ENCODE data around the gene ASXL1. TPM values are rescaled to one million over a fixed set of nuclear protein-coding genes. Genes with fewer than 3 reads are reported as not detected.

The ASXL1 gene
- total RNA-seq, 2 donors from 2014 or later: 88.9 to 98.6 TPM

GRCh38 chr20:32365564-32365963 is 7.4 kb downstream of the ASXL1 start:
- TF ChIP-seq, protein P1, sequence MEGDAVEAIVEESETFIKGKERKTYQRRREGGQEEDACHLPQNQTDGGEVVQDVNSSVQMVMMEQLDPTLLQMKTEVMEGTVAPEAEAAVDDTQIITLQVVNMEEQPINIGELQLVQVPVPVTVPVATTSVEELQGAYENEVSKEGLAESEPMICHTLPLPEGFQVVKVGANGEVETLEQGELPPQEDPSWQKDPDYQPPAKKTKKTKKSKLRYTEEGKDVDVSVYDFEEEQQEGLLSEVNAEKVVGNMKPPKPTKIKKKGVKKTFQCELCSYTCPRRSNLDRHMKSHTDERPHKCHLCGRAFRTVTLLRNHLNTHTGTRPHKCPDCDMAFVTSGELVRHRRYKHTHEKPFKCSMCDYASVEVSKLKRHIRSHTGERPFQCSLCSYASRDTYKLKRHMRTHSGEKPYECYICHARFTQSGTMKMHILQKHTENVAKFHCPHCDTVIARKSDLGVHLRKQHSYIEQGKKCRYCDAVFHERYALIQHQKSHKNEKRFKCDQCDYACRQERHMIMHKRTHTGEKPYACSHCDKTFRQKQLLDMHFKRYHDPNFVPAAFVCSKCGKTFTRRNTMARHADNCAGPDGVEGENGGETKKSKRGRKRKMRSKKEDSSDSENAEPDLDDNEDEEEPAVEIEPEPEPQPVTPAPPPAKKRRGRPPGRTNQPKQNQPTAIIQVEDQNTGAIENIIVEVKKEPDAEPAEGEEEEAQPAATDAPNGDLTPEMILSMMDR (conservative IDR thresholded peaks at IDR 0.05): no peak
- no peak for DNase-seq
- Mint-ChIP-seq H3K27me3 (ENCODE audit: insufficient read depth) (peaks cover 34% of the 10 kb centered on the region), H3K4me1 (peaks cover 4% of the 10 kb centered on the region), H3K4me3 (no peak overlapping the region), H3K9me3 (no peaks in the 10 kb centered on the region), H3K36me3 (ENCODE audit: low read depth) (peaks cover 31% of the 10 kb centered on the region), H3K27ac (no peak overlapping the region)
- Histone ChIP-seq H3K27me3 (ENCODE audit: control insufficient read depth, insufficient read depth, low read length, poor library complexity, severe bottlenecking) (no peaks in the 10 kb centered on the region), H3K27ac (ENCODE audit: low read depth, low read length) (no peak overlapping the region), H3K9me3 (ENCODE audit: control insufficient read depth, low read length) (no peaks in the 10 kb centered on the region), H3K36me3 (ENCODE audit: control insufficient read depth, insufficient read depth, low read length) (peaks cover 37% of the 10 kb centered on the region), H3K4me1 (ENCODE audit: control insufficient read depth, insufficient read depth, low read length) (no peaks in the 10 kb centered on the region), H3K4me3 (ENCODE audit: low read length) (no peak overlapping the region), H3K9ac (ENCODE audit: extremely low read depth, low read length, poor library complexity, severe bottlenecking) (no peak overlapping the region)
- 92 to 98% methylated on average over 2 to 4 of the region's 5 CpGs for WGBS, 2 experiments (ENCODE audit: insufficient coverage in 1 of 2, insufficient read length in 1 of 2)

DNA sequence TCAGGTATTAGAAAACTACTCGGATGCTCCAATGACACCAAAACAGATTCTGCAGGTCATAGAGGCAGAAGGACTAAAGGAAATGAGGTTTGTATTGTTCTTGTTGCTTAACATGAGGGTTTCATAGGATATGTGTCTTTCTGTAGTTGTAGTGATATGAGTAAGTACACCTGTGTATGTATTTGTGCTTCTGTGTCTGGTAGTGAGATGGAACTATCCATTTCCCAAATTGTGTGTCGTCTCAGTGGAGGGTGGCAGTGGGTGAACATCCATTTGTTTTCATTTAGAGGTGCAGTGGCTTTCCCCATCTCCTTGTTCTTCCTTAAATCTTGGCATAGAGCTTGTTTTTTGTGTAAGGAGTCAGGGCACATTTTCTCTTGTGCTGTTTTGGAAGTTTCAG is 8.2 kb downstream of the ASXL1 start:
- Histone ChIP-seq H3K9ac (ENCODE audit: extremely low read depth, low read length, poor library complexity, severe bottlenecking) (no peak overlapping the region), H3K9me3 (ENCODE audit: control insufficient read depth, low read length) (no peaks in the 10 kb centered on the region), H3K27me3 (ENCODE audit: control insufficient read depth, insufficient read depth, low read length, poor library complexity, severe bottlenecking) (no peaks in the 10 kb centered on the region), H3K4me1 (ENCODE audit: control insufficient read depth, insufficient read depth, low read length) (no peaks in the 10 kb centered on the region), H3K4me3 (ENCODE audit: low read length) (no peak overlapping the region), H3K27ac (ENCODE audit: low read depth, low read length) (no peak overlapping the region), H3K36me3 (ENCODE audit: control insufficient read depth, insufficient read depth, low read length) (peaks cover 43% of the 10 kb centered on the region)
- Mint-ChIP-seq H3K9me3 (no peaks in the 10 kb centered on the region), H3K4me1 (peaks cover 3% of the 10 kb centered on the region), H3K36me3 (ENCODE audit: low read depth) (peaks cover 30% of the 10 kb centered on the region), H3K27me3 (ENCODE audit: insufficient read depth) (peaks cover 26% of the 10 kb centered on the region), H3K4me3 (no peak overlapping the region), H3K27ac (no peak overlapping the region)
- no peak for DNase-seq
- TF ChIP-seq, protein P1 (conservative IDR thresholded peaks at IDR 0.05): no peak
- 100% methylated on average over 1 to 2 of the region's 2 CpGs for WGBS, 2 experiments (ENCODE audit: insufficient coverage in 1 of 2, insufficient read length in 1 of 2)

GRCh38 chr20:32368323-32368722 is 10.2 kb downstream of the ASXL1 start:
- no peak overlapping the region for H3K27ac ChIP-seq (ENCODE audit: low read depth, low read length)
- Mint-ChIP-seq H3K4me1 (peaks cover 3% of the 10 kb centered on the region), H3K9me3 (no peaks in the 10 kb centered on the region), H3K4me3 (no peak overlapping the region), H3K27ac (no peak overlapping the region), H3K36me3 (ENCODE audit: low read depth) (peaks cover 34% of the 10 kb centered on the region), H3K27me3 (ENCODE audit: insufficient read depth) (peaks cover 6% of the 10 kb centered on the region)
- no peaks in the 10 kb centered on the region for H3K4me1 ChIP-seq (ENCODE audit: control insufficient read depth, insufficient read depth, low read length)
- no peak for DNase-seq
- no peaks in the 10 kb centered on the region for H3K9me3 ChIP-seq (ENCODE audit: control insufficient read depth, low read length)
- no peaks in the 10 kb centered on the region for H3K27me3 ChIP-seq (ENCODE audit: control insufficient read depth, insufficient read depth, low read length, poor library complexity, severe bottlenecking)
- TF ChIP-seq, protein P1 (conservative IDR thresholded peaks at IDR 0.05): no peak
- H3K4me3 ChIP-seq (ENCODE audit: low read length): no peak overlapping the region
- H3K36me3 ChIP-seq (ENCODE audit: control insufficient read depth, insufficient read depth, low read length): peaks cover 57% of the 10 kb centered on the region
- H3K9ac ChIP-seq (ENCODE audit: extremely low read depth, low read length, poor library complexity, severe bottlenecking): no peak overlapping the region

All from endodermal cell (in vitro differentiated cells).